Pons (tissue), 1 donor: ENCODE results near the gene RSF1.
"Not testable (repeated sequence)": the region's sequence is repeated elsewhere in the genome, so short reads cannot be mapped to it uniquely, and the experiment has no call there.

Experiments
- DNase-seq: peaks from one replicate; pipeline ENCODE4 v3.0.0-alpha.2; 2016; ENCODE audit warnings: low spot score

RSF1 gene

GRCh38 chr11:77672264-77672663, 148.3 kb downstream of the RSF1 start:
- no peak for DNase-seq

GRCh38 chr11:77669848-77670511, 150.5 kb downstream of the RSF1 start:
- DNase-seq, result no peak

GRCh38 chr11:77668760-77669159, 151.8 kb downstream of the RSF1 start:
- DNase-seq, result no peak

- no peak for DNase-seq
Measured at GRCh38 chr11:77665240-77665965, 155.1 kb downstream of the RSF1 start.

GRCh38 chr11:77661670-77662069, 158.9 kb downstream of the RSF1 start:
- no peak for DNase-seq

- DNase-seq, result no peak
Measured at GRCh38 chr11:77660947-77661346, 159.6 kb downstream of the RSF1 start.

- no peak for DNase-seq
Measured at GRCh38 chr11:77658213-77659013, 162.1 kb downstream of the RSF1 start.

- no peak for DNase-seq
Measured at GRCh38 chr11:77656362-77656761, 164.2 kb downstream of the RSF1 start.

- DNase-seq, result no peak
Measured at GRCh38 chr11:77654770-77655434, 165.6 kb downstream of the RSF1 start.

- no peak for DNase-seq
Measured at GRCh38 chr11:77650123-77650522, 170.4 kb downstream of the RSF1 start.

- no peak for DNase-seq
Measured at GRCh38 chr11:77647654-77648305, 172.7 kb downstream of the RSF1 start.

- DNase-seq, result no peak
Measured at GRCh38 chr11:77644887-77645286, 175.6 kb downstream of the RSF1 start.

GRCh38 chr11:77642228-77642627, 178.3 kb downstream of the RSF1 start:
- DNase-seq, result no peak

GRCh38 chr11:77637345-77638165, 183.0 kb downstream of the RSF1 start, which contains the start of gene CLNS1A:
Gene CLNS1A (minus strand): TSS chr11:77637794. CDS start chr11:77637714, 80 bp downstream.
- DNase-seq, result peak; percentile 90

GRCh38 chr11:77636731-77637344, 183.7 kb downstream of the RSF1 start:
- DNase-seq, result no peak

- DNase-seq, result not testable (repeated sequence)
Measured at GRCh38 chr11:77633926-77634325, 186.6 kb downstream of the RSF1 start.

GRCh38 chr11:77630157-77630710, 190.3 kb downstream of the RSF1 start:
- no peak for DNase-seq

GRCh38 chr11:77619576-77620198, 200.8 kb downstream of the RSF1 start:
- DNase-seq, result peak; percentile 66

- DNase-seq, result no peak
Measured at GRCh38 chr11:77617892-77618291, 202.6 kb downstream of the RSF1 start.
